ENCODE data around the gene HSPA12B. TPM values are rescaled to one million over a fixed set of nuclear protein-coding genes. Genes with fewer than 3 reads are reported as not detected.
A peak's percentile ranks its signal among the peaks of the same experiment; 100 is the strongest.

HSPA12B gene
- total RNA-seq, 1 experiment from 2014 or later = 0.05 TPM

GRCh38 chr20:3747471-3747870, 15.0 kb downstream of the HSPA12B start:
- DNase-seq (ENCODE audit: low read depth) = no peak

DNA sequence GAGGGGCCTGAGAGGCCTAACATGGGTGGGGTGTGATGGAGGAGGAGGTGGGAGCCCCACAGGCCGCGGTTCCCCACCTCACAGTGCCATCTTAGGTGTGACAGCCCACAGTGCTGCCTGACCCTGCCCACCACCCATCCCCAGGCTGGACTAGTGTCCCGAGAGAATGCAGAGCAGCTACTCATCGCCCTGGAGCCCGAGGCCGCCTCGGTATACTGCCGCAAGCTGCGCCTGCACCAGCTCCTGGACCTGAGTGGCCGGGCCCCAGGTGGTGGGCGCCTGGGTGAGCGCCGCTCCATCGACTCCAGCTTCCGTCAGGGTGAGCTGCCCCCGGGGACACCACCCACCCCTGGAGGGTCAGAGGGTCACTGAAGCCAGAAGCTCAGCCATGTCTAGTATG, 15.6 kb downstream of the HSPA12B start:
- no peak for DNase-seq (ENCODE audit: low read depth)

DNA sequence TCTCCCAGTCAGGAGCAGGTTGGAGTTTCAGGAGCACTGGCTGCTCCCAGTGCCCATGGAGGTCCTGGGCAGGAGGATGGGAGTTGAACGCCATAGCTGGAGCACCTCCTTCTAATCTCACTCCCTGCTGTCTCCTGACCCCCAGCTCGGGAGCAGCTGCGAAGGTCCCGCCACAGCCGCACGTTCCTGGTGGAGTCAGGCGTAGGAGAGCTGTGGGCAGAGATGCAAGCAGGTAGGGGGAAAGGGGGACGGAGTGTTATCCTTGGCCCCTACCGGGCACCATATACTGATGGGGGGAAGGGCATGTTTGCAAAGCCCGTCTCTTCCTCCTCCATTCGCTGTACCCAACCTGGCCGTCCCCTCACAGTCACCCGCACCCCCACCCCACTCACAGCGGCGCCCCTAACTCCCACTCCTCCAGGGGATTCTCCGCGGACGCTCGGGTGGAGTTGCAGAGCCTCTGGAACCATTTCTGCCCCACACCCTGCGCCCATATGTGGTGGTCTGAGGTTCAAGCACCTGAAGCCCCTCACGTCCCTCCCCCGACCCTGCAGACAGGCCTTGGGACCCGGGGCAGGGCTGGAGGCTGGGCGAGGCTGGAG, 16.7 kb downstream of the HSPA12B start:
- DNase-seq (ENCODE audit: low read depth) = no peak

GRCh38 chr20:3749689-3750531, 17.4 kb downstream of the HSPA12B start:
- peak; percentile 62 for DNase-seq (ENCODE audit: low read depth)

DNA sequence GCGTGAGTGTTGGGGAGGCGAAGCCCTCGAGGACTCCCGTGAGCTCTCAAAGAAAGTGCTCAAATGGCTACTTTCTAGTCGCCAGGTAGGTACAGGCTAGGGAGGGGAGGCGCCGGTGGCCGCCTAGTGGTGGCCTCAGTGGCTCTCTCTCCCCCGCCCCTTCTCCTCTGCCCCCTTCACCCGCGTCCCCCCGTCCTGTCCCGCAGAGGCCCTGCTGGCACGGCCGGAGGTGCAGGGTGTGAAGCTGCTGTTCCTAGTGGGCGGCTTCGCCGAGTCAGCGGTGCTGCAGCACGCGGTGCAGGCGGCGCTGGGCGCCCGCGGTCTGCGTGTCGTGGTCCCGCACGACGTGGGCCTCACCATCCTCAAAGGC, 18.8 kb downstream of the HSPA12B start:
- no peak for DNase-seq (ENCODE audit: low read depth)

DNA sequence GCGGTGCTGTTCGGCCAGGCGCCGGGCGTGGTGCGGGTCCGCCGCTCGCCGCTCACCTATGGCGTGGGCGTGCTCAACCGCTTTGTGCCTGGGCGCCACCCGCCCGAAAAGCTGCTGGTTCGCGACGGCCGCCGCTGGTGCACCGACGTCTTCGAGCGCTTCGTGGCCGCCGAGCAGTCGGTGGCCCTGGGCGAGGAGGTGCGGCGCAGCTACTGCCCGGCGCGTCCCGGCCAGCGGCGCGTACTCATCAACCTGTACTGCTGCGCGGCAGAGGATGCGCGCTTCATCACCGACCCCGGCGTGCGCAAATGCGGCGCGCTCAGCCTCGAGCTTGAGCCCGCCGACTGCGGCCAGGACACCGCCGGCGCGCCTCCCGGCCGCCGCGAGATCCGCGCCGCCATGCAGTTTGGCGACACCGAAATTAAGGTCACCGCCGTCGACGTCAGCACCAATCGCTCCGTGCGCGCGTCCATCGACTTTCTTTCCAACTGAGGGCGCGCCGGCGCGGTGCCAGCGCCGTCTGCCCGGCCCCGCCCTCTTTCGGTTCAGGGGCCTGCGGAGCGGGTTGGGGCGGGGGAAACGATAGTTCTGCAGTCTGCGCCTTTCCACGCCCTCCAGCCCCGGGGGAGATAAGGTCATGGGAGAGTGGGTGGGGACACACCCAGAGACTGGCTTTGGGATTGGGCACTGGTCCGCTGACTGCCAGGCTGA, 19.3 kb downstream of the HSPA12B start:
- no peak for DNase-seq (ENCODE audit: low read depth)

DNA sequence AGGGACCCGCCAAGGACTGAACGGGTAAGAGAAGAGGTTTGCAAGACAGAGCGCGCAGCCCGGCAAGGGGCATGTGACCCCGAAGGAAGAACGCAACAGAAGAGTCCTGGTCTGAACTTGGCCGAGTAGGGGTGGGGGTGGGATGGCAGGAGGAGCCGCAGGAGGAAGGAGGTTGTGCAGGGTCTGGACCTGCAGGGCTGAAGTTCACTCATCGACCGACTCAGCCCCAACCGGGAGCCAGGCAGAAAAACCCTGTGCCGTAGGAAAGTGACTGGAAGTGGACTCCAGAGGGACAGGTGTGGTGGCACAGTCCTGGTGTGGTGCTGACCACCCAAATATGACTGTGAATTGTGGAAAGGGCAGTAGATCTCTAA, 19.9 kb downstream of the HSPA12B start:
- no peak for DNase-seq (ENCODE audit: low read depth)

- peak; percentile 63 for DNase-seq (ENCODE audit: low read depth)
Observed at GRCh38 chr20:3753098-3753497, 20.6 kb downstream of the HSPA12B start.

GRCh38 chr20:3753501-3754275, 21.2 kb downstream of the HSPA12B start:
- no peak for DNase-seq (ENCODE audit: low read depth)

- DNase-seq (ENCODE audit: low read depth) = no peak
Observed at GRCh38 chr20:3754276-3754630, 21.8 kb downstream of the HSPA12B start.

- DNase-seq (ENCODE audit: low read depth) = no peak
Observed at GRCh38 chr20:3755269-3755668, 22.8 kb downstream of the HSPA12B start.

DNA sequence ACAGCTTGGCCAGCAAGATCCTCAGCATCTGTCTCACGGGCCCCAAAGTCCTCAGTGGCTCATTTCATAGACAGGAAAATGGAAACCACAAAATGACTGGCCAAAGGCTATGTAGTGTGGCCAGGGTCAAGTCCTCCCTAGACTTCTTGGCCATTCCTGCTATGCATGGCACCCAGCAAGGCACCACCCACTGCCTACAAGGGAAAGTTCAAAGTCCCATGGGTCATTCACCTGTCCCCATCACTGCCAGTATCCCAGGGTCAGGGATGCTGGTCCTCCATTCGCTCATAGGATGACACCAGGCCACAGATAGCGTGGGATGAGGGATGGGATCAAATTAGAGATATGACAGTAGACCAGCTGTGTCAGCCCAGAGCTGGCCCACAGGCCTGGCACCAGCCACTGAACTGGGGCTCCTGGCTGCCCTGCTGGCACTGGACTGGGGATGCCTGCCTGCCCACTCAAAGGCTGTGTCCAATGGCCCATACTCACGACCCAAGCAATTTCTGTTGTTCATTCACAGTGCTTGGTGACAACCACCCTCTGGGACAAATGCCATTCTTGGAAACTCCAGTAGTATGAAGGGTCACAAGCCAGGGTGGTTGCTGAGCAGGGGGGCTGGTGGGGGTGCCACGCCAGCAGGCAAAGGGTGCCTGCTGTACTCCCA, 23.5 kb downstream of the HSPA12B start:
- DNase-seq (ENCODE audit: low read depth) = no peak

DNA sequence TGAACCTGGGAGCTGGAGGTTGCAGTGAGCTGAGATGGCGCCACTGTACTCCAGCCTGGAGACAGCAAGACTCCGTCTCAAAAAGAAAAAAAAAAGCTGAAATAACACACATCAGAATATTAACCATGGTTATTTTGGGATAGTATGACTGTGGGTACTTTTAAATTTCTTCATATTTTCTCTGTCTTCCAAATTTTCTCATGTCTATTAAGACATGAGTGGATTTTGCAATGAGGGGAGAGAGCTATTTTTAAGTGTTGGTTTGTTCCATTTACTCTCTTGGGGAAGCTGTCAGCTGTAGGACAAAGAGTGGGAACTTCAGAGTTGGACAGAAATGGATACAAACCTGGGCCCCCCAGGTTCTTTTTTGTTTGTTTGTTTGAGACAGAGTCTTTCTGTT, 24.8 kb downstream of the HSPA12B start:
- no peak for DNase-seq (ENCODE audit: low read depth)

DNA sequence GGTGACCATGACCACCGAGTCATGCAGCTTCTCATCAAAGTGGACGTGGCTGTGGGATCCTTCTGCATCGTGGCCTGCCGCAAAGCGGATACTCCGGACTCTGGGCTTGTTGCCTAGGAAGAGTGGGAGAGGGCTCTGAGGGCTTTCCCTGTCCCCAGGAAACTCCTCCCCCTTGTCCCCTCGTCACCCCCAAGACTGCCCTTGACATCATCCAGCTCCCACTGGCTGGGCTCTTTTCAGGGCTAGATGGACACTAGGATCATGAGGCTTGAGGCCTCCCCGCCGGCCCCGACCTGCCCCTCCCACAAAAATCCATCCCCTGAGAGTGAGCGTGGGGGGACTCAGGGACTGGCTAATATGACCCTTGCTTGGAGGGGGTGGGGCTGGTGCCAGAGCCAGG, 26.1 kb downstream of the HSPA12B start:
- no peak for DNase-seq (ENCODE audit: low read depth)

DNA sequence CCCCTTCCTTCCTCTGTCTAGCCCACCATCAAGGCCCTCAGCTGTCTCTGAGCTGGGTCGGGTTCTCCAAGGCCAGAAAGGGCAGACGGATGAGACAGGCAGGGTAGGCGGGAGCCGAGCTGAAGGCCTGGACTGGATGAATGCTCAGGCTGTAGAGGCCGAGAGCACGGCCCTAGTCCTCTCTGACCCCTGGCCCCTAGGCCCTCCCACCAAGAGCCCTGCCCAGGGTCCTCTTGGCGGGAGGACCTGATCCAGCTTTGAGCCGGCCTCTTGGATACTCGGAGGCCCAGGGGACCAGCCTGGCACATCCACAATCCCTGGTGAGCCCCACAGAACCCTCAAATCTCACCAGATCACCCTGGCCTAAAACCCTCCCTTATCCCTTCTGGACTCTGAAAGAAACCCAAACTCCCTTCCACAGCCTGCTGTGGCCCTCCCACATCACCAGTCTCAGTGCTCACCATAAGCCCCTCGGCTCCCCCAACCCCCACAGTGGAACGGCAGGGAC, 26.9 kb downstream of the HSPA12B start:
- no peak for DNase-seq (ENCODE audit: low read depth)

- no peak for DNase-seq (ENCODE audit: low read depth)
Observed at GRCh38 chr20:3759884-3760283, 27.4 kb downstream of the HSPA12B start.

- DNase-seq (ENCODE audit: low read depth) = no peak
Observed at GRCh38 chr20:3760655-3761348, 28.3 kb downstream of the HSPA12B start.

DNA sequence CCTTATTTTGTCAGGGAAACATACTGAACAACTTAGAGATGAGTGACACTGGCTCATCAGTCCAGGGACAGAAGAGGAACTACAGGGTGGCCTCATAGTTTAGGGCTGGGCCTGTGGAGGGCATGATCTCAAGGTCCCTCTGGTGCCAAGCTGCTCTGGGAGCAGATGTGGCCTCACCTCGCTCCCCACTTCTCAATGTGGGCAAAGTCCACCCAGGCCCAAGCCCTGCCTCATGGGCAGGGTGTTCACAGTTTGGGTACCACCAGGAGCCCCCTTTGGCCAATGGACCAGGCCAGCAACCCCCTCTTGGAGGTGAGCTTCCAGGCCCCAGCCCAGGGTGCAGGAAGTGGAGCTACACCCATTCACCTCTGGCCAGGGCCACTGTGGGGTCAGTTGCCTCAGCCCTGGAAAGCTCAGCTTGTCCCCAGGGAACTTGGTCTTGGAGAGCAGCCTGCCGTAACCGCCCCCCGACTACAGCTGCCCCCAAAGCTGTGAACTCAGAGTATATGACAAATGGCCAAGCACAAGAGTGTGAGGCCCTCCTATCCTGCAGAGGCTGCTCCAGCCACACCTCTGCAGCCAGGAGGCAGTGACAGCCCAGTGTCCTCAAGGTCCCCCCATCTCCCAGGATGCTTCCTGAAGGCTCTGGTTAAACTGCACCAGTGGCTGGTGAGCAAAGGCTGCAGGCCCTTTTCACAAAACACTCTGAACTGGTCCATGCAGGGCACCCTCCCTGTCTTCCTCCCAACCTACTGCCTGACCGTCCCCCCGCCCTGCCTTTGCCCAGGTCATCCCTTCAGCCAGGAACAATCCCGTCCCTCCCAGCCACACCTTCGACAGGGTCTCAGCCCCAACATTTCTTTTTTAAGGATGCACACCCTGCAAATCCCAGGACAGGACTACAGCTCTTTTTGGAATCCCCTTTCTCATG, 31.5 kb downstream of the HSPA12B start:
- DNase-seq (ENCODE audit: low read depth) = no peak

GRCh38 chr20:3764659-3765058, 32.2 kb downstream of the HSPA12B start:
- no peak for DNase-seq (ENCODE audit: low read depth)
